Activated CD4-positive, alpha-beta T cell treated with anti-CD3 and anti-CD28 coated beads, Interleukin-2, amount 50 U/mL, for 1 hour (primary cell): ENCODE results near the gene MSRB1.
A peak's percentile ranks its signal among the peaks of the same experiment; 100 is the strongest.
"Not testable (repeated sequence)": the region's sequence is repeated elsewhere in the genome, so short reads cannot be mapped to it uniquely, and the experiment has no call there.

Experiments used
- DNase-seq: peaks from one replicate; pipeline ENCODE4 v3.0.0-alpha.2; 2020

Gene MSRB1

GRCh38 chr16:1938316-1938715 is 4.7 kb downstream of the MSRB1 start:
- no peak for DNase-seq

- DNase-seq, result no peak
Measured at GRCh38 chr16:1936945-1937479, 6.0 kb downstream of the MSRB1 start.

- no peak for DNase-seq
Measured at GRCh38 chr16:1933097-1933661, 9.8 kb downstream of the MSRB1 start.

- DNase-seq, result no peak
Measured at GRCh38 chr16:1932050-1933028, 10.7 kb downstream of the MSRB1 start.

GRCh38 chr16:1930338-1930720 is 12.7 kb downstream of the MSRB1 start:
- no peak for DNase-seq

- peak; percentile 92 for DNase-seq
Measured at GRCh38 chr16:1929578-1930337, 13.2 kb downstream of the MSRB1 start.

DNA sequence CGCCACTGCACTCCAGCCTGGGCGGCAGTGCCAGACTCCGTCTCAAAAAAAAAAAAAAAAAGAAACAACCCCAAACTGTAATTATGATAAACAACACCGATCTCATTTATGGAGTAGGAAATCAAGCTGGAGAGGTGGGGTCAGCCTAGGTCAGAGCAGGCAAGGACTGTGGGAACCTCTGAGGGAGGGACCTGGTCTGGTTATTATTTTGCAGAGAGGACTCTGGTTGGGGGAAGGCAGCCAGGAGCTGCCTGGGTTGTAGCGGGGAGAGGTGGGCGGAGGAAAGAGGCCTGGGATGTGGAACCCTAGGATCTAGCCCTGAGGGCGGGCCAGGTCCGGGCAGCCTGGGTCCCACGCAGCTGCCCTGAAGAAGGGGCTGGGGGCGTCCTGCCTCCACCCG is 13.9 kb downstream of the MSRB1 start:
- no peak for DNase-seq

DNA sequence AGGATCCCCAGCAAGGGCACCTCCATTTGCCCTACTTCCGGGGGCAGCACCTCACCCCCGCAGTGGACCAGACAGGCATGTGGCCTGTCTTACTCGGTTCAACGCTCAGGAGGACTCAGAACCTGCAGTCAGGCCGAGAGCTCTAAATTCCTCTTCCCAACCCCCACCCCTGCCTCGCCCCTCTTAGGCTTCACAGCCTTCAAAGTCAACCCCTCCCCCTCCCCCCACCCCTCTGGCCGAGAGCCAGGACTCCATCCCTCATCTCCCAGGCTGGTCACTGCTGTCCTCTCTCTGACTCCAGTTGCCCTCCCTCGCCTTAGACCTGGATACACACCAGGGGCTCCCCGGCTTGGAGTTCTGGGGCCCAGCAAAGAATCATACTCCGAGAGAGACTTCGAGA is 16.7 kb downstream of the MSRB1 start:
- no peak for DNase-seq

DNA sequence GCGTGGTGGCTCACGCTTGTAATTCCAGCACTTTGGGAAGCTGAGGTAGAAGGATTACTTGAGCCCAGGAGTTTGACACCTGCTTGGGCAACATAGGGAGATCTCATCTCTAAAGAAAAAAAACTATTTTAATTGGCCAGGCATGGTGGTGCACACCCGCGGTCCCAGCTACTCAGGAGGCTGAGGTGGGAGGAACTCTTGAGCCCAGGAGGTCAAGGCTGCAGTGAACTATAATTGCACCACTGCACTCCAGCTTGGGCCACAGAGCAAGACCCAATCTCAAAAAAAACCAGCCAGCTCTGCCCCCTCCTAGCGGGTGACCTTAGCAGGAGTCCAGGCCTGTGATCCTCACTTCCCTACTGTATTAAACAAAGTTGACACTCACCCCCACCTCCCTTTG is 18.9 kb downstream of the MSRB1 start:
- DNase-seq, result no peak

DNA sequence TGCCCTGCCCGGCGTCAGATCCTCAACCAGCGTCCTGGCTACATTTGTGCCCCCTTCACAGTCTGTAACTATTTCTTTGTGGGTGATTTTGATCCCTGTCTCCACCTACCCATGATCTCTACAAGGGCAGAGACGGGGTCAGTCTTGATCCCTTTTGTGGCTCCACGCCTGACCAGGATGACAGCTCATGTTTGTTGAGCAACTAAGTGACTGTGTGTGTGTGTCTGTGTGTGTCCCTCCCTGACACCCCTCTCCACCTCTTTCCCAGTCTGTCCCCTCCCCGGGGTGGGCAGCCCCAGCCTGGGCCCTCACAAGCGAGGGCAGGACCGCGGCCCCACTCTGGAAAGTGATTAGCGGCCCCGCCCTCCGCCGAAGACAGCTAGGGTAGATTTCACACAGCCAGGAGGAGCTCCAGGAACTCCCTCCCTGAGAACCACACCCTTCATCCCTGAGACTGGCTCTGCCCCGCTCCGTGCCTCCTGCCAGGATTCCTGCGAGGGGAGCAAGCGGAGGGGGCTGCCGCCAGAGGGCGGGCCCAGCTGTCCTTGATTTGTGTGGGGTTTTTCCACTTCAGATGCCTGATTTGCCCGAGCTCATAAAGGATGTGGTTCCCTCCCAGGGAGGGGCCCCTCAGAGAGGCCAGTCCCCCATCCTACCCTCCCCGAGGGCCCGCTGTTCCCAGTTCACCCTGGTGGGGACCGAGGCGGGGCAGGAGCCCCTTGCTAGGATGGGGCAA is 19.5 kb downstream of the MSRB1 start:
- DNase-seq, result no peak

- DNase-seq, result no peak
Measured at GRCh38 chr16:1922357-1922756, 20.6 kb downstream of the MSRB1 start.

DNA sequence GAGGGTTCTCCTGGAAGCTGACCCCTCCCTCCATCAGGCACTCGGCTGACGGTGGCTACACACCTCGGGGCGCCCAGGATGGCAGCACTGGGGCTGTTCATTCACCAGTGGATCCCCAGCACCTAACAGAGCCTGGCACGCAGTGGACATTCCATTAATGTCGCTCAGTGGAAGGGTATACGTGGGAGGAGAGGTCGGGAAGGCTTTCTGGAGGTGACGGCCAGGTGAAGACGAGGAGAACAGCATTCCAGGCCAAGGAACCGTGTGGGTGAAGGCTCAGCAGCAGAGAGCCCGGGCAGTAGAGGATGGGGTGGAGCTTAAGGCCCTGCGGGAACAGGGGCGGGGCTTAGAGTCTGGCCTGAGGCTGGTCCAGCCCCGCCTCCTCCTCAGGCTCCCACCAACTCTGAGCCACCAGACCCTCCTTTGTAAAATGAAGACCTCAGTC is 22.2 kb downstream of the MSRB1 start:
- no peak for DNase-seq

DNA sequence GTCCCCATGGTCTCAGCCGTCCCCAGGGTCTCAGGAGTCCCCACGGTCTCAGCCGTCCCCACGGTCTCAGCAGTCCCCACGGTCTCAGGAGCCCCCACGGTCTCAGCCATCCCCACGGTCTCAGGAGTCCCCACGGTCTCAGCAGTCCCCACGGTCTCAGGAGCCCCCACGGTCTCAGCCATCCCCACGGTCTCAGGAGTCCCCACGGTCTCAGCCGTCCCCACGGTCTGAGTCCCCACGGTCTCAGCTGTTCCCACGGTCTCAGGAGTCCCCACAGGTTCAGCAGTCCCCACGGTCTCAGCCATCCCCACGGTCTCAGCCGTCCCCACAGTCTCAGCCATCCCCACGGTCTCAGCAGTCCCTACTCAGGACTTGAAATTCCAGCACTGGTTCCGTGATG is 22.9 kb downstream of the MSRB1 start:
- not testable (repeated sequence) for DNase-seq

- DNase-seq, result no peak
Measured at GRCh38 chr16:1919327-1919998, 23.5 kb downstream of the MSRB1 start.

- no peak for DNase-seq
Measured at GRCh38 chr16:1918351-1919326, 24.4 kb downstream of the MSRB1 start, which contains the start of gene HS3ST6. Gene HS3ST6, minus strand, starts transcription at chr16:1918415. Its CDS starts 92 bp downstream, at chr16:1918323.

GRCh38 chr16:1917665-1918350 is 25.2 kb downstream of the MSRB1 start:
- no peak for DNase-seq

- DNase-seq, result no peak
Measured at GRCh38 chr16:1917056-1917664, 25.8 kb downstream of the MSRB1 start.

GRCh38 chr16:1916640-1916990 is 26.4 kb downstream of the MSRB1 start:
- no peak for DNase-seq
